Gastrocnemius medialis (tissue), 4 donors: Measurements from ENCODE around the gene TPR.

Experiments used
- CTCF ChIP-seq, 5 experiments: fragments of 450-650 bp in 3 of 5; fragments of 200-600 bp in 2 of 5; sonication (generic) in 2 of 5; IDR thresholded peaks in 4 of 5; conservative IDR thresholded peaks in 1 of 5; 1 replicate in 4 of 5; 2 replicates in 1 of 5; pipeline ENCODE4 v1.5.1; 2016 to 2019; ENCODE audit warnings: antibody characterized with exemption in 5 of 5, mild to moderate bottlenecking in 3 of 5, moderate library complexity in 3 of 5
- POLR2A ChIP-seq, 2 donors: fragments of 450-650 bp; IDR thresholded peaks; one replicate each; pipeline ENCODE4 v1.6.1; 2017; ENCODE audit warnings: antibody characterized with exemption in 2 of 2, mild to moderate bottlenecking in 2 of 2, moderate library complexity in 2 of 2

GRCh38 chr1:186311375-186312051 is 63.5 kb downstream of the TPR start:
- no peak for TF ChIP-seq CTCF (IDR thresholded peaks at IDR 0.05 in 4 of 5, conservative IDR thresholded peaks at IDR 0.05 in 1 of 5)
- TF ChIP-seq POLR2A (IDR thresholded peaks at IDR 0.05) = no peak
